ENCODE data around the gene GPC5. TPM values are rescaled to one million over a fixed set of nuclear protein-coding genes. Genes with fewer than 3 reads are reported as not detected.

Gene GPC5
- total RNA-seq, 1 donor from 2014 or later: 6.3 TPM

- Histone ChIP-seq H3K27me3 (ENCODE audit: control insufficient read depth in 3 of 3, insufficient read depth in 3 of 3, low read length in 3 of 3) (no peaks in the 10 kb centered on the region), H3K4me3 (ENCODE audit: low read length in 3 of 3) (no peak overlapping the region), H3K9ac (ENCODE audit: low read depth in 1 of 3, low read length in 3 of 3) (no peak overlapping the region), H3K4me1 (ENCODE audit: control insufficient read depth in 3 of 3, insufficient read depth in 3 of 3, low read length in 3 of 3) (no peaks in the 10 kb centered on the region), H3K36me3 (ENCODE audit: control insufficient read depth in 3 of 3, insufficient read depth in 3 of 3, low read length in 3 of 3) (no peaks in the 10 kb centered on the region), H3K27ac (ENCODE audit: low read depth, low read length) (no peak overlapping the region), H3K9me3 (ENCODE audit: control insufficient read depth in 3 of 3, low read length in 3 of 3) (peaks cover 0 to 2% (median 0%) of the 10 kb centered on the region in 3 donors)
Measured at GRCh38 chr13:92768602-92769001, 1370.2 kb downstream of the GPC5 start.

DNA sequence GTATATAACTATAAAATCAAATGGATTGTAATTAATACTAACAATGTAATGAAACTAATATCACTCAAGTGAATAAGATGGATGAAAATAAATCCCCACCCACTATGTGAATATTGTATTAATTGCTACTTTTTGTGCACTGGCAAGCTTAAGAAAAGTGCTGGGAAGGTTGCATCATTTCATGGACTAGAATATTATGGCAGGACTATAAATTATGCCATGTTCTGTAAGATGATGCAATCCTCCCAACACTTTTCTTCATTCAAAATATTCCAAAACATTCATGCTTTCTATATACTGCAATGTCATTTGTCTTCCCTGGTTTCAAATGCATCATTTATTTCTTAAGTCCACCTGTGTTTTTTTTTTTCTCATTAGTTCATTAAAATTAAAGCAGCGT is 1370.6 kb downstream of the GPC5 start:
- no peaks in the 10 kb centered on the region for H3K27me3 ChIP-seq (ENCODE audit: control insufficient read depth in 3 of 3, insufficient read depth in 3 of 3, low read length in 3 of 3)
- no peak overlapping the region for H3K4me3 ChIP-seq (ENCODE audit: low read length in 3 of 3)
- H3K27ac ChIP-seq (ENCODE audit: low read depth, low read length): no peak overlapping the region
- H3K9ac ChIP-seq (ENCODE audit: low read depth in 1 of 3, low read length in 3 of 3): no peak overlapping the region
- H3K4me1 ChIP-seq (ENCODE audit: control insufficient read depth in 3 of 3, insufficient read depth in 3 of 3, low read length in 3 of 3): no peaks in the 10 kb centered on the region
- no peaks in the 10 kb centered on the region for H3K36me3 ChIP-seq (ENCODE audit: control insufficient read depth in 3 of 3, insufficient read depth in 3 of 3, low read length in 3 of 3)
- H3K9me3 ChIP-seq (ENCODE audit: control insufficient read depth in 3 of 3, low read length in 3 of 3): peaks cover 0 to 2% (median 0%) of the 10 kb centered on the region in 3 donors

DNA sequence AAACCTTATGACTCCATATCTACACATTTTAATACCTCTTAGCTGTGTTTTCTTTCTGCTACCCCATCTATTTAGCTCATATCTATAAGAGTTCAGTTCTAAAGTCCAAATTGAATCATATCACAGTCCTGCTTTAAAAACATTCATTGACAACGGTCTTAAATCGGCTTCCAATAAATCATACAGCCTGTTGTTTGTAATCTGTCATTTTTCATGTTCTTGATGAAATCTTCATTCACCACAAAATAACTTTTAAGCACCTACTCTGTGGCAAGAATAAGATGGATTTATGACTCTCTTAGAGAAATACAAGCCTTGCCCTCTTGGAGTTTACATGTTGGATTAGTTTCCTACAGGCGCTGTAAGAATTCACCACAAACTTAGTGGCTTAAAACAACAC is 1377.2 kb downstream of the GPC5 start:
- no peak overlapping the region for H3K9ac ChIP-seq (ENCODE audit: low read depth in 1 of 3, low read length in 3 of 3)
- H3K4me1 ChIP-seq (ENCODE audit: control insufficient read depth in 3 of 3, insufficient read depth in 3 of 3, low read length in 3 of 3): no peaks in the 10 kb centered on the region
- H3K36me3 ChIP-seq (ENCODE audit: control insufficient read depth in 3 of 3, insufficient read depth in 3 of 3, low read length in 3 of 3): no peaks in the 10 kb centered on the region
- no peaks in the 10 kb centered on the region for H3K27me3 ChIP-seq (ENCODE audit: control insufficient read depth in 3 of 3, insufficient read depth in 3 of 3, low read length in 3 of 3)
- H3K27ac ChIP-seq (ENCODE audit: low read depth, low read length): no peak overlapping the region
- H3K4me3 ChIP-seq (ENCODE audit: low read length in 3 of 3): no peak overlapping the region
- H3K9me3 ChIP-seq (ENCODE audit: control insufficient read depth in 3 of 3, low read length in 3 of 3): peaks cover 0 to 1% (median 0%) of the 10 kb centered on the region in 3 donors

GRCh38 chr13:92781965-92782690 is 1383.7 kb downstream of the GPC5 start:
- Histone ChIP-seq H3K4me3 (ENCODE audit: low read length in 3 of 3) (no peak overlapping the region), H3K36me3 (ENCODE audit: control insufficient read depth in 3 of 3, insufficient read depth in 3 of 3, low read length in 3 of 3) (no peaks in the 10 kb centered on the region), H3K27ac (ENCODE audit: low read depth, low read length) (no peak overlapping the region), H3K4me1 (ENCODE audit: control insufficient read depth in 3 of 3, insufficient read depth in 3 of 3, low read length in 3 of 3) (no peaks in the 10 kb centered on the region), H3K27me3 (ENCODE audit: control insufficient read depth in 3 of 3, insufficient read depth in 3 of 3, low read length in 3 of 3) (no peaks in the 10 kb centered on the region), H3K9me3 (ENCODE audit: control insufficient read depth in 3 of 3, low read length in 3 of 3) (no peaks in the 10 kb centered on the region), H3K9ac (ENCODE audit: low read depth in 1 of 3, low read length in 3 of 3) (no peak overlapping the region)

- Histone ChIP-seq H3K9me3 (ENCODE audit: control insufficient read depth in 3 of 3, low read length in 3 of 3) (no peaks in the 10 kb centered on the region), H3K4me1 (ENCODE audit: control insufficient read depth in 3 of 3, insufficient read depth in 3 of 3, low read length in 3 of 3) (no peaks in the 10 kb centered on the region), H3K36me3 (ENCODE audit: control insufficient read depth in 3 of 3, insufficient read depth in 3 of 3, low read length in 3 of 3) (no peaks in the 10 kb centered on the region), H3K9ac (ENCODE audit: low read depth in 1 of 3, low read length in 3 of 3) (no peak overlapping the region), H3K27me3 (ENCODE audit: control insufficient read depth in 3 of 3, insufficient read depth in 3 of 3, low read length in 3 of 3) (no peaks in the 10 kb centered on the region), H3K27ac (ENCODE audit: low read depth, low read length) (no peak overlapping the region), H3K4me3 (ENCODE audit: low read length in 3 of 3) (no peak overlapping the region)
Measured at GRCh38 chr13:92802776-92803175, 1404.4 kb downstream of the GPC5 start.

- no peaks in the 10 kb centered on the region for H3K9me3 ChIP-seq (ENCODE audit: control insufficient read depth in 3 of 3, low read length in 3 of 3)
- no peak overlapping the region for H3K9ac ChIP-seq (ENCODE audit: low read depth in 1 of 3, low read length in 3 of 3)
- H3K4me3 ChIP-seq (ENCODE audit: low read length in 3 of 3): no peak overlapping the region
- no peaks in the 10 kb centered on the region for H3K36me3 ChIP-seq (ENCODE audit: control insufficient read depth in 3 of 3, insufficient read depth in 3 of 3, low read length in 3 of 3)
- no peaks in the 10 kb centered on the region for H3K4me1 ChIP-seq (ENCODE audit: control insufficient read depth in 3 of 3, insufficient read depth in 3 of 3, low read length in 3 of 3)
- H3K27me3 ChIP-seq (ENCODE audit: control insufficient read depth in 3 of 3, insufficient read depth in 3 of 3, low read length in 3 of 3): no peaks in the 10 kb centered on the region
- no peak overlapping the region for H3K27ac ChIP-seq (ENCODE audit: low read depth, low read length)
Measured at GRCh38 chr13:92804346-92804745, 1405.9 kb downstream of the GPC5 start.

DNA sequence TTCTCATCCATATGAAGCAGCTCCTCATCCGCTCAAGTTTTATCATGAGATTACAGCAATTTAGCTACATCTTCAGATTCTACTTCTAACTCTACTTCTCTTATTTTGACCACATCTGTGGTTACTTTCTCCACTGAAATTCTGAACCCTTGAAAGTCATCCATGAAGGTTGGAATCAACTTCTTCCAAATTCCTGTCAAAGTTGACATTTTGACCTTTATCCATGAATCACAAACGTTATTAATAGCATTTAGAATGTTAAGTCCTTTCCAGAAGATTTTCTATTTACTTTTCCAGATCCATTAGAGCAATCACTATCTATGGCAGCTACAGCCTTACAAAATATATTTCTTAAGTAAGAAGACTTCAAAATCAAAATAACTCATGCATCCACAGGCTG is 1406.5 kb downstream of the GPC5 start:
- Histone ChIP-seq H3K36me3 (ENCODE audit: control insufficient read depth in 3 of 3, insufficient read depth in 3 of 3, low read length in 3 of 3) (no peaks in the 10 kb centered on the region), H3K27me3 (ENCODE audit: control insufficient read depth in 3 of 3, insufficient read depth in 3 of 3, low read length in 3 of 3) (no peaks in the 10 kb centered on the region), H3K4me1 (ENCODE audit: control insufficient read depth in 3 of 3, insufficient read depth in 3 of 3, low read length in 3 of 3) (no peaks in the 10 kb centered on the region), H3K9ac (ENCODE audit: low read depth in 1 of 3, low read length in 3 of 3) (no peak overlapping the region), H3K27ac (ENCODE audit: low read depth, low read length) (no peak overlapping the region), H3K9me3 (ENCODE audit: control insufficient read depth in 3 of 3, low read length in 3 of 3) (no peaks in the 10 kb centered on the region), H3K4me3 (ENCODE audit: low read length in 3 of 3) (no peak overlapping the region)

DNA sequence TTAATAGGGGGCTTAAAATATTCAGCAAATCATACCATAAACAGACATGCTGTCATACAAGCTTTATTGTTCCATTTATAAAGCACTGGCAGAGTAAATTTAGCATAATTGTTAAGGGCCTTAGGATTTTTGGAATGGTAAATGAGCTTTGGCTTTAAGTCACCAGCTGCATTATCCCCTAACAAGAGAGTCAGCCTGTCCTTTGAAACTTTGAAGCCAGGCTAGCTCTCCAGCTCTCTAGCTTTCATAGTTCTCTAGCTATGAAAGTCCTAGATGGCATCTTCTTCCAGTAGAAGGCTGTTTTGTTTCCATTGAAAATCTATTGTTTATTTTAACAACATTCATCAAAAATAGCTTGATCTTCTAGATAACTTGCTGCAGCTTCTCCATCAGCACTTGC is 1407.3 kb downstream of the GPC5 start:
- Histone ChIP-seq H3K4me1 (ENCODE audit: control insufficient read depth in 3 of 3, insufficient read depth in 3 of 3, low read length in 3 of 3) (no peaks in the 10 kb centered on the region), H3K27me3 (ENCODE audit: control insufficient read depth in 3 of 3, insufficient read depth in 3 of 3, low read length in 3 of 3) (no peaks in the 10 kb centered on the region), H3K27ac (ENCODE audit: low read depth, low read length) (no peak overlapping the region), H3K9ac (ENCODE audit: low read depth in 1 of 3, low read length in 3 of 3) (no peak overlapping the region), H3K9me3 (ENCODE audit: control insufficient read depth in 3 of 3, low read length in 3 of 3) (no peaks in the 10 kb centered on the region), H3K36me3 (ENCODE audit: control insufficient read depth in 3 of 3, insufficient read depth in 3 of 3, low read length in 3 of 3) (no peaks in the 10 kb centered on the region), H3K4me3 (ENCODE audit: low read length in 3 of 3) (peak overlapping the region in 1 of 3 donors; percentile 57)

GRCh38 chr13:92806215-92806614 is 1407.8 kb downstream of the GPC5 start:
- H3K4me1 ChIP-seq (ENCODE audit: control insufficient read depth in 3 of 3, insufficient read depth in 3 of 3, low read length in 3 of 3): no peaks in the 10 kb centered on the region
- H3K4me3 ChIP-seq (ENCODE audit: low read length in 3 of 3): peak overlapping the region in 1 of 3 donors; percentile 57
- H3K27me3 ChIP-seq (ENCODE audit: control insufficient read depth in 3 of 3, insufficient read depth in 3 of 3, low read length in 3 of 3): no peaks in the 10 kb centered on the region
- no peak overlapping the region for H3K27ac ChIP-seq (ENCODE audit: low read depth, low read length)
- no peaks in the 10 kb centered on the region for H3K9me3 ChIP-seq (ENCODE audit: control insufficient read depth in 3 of 3, low read length in 3 of 3)
- H3K9ac ChIP-seq (ENCODE audit: low read depth in 1 of 3, low read length in 3 of 3): no peak overlapping the region
- no peaks in the 10 kb centered on the region for H3K36me3 ChIP-seq (ENCODE audit: control insufficient read depth in 3 of 3, insufficient read depth in 3 of 3, low read length in 3 of 3)

DNA sequence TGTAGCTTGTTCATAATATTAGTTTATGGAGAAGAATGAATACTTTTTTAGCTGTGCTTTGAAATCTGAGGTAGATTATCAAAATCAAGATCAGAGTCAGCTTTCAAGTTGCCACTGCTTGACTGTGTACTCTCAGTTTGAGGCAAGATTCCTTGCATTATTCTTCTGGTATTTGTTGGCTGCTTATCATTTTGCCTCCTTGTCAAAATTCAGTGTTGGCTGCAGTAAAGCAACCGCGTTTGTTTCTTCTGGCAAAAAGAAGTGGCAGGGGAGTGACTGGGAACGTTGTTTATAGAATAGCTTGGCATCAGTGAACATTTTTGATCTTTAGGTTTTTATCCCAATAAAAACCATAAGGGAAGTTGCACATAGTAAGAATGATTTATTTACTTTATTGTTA is 1408.9 kb downstream of the GPC5 start:
- Histone ChIP-seq H3K9me3 (ENCODE audit: control insufficient read depth in 3 of 3, low read length in 3 of 3) (no peaks in the 10 kb centered on the region), H3K4me3 (ENCODE audit: low read length in 3 of 3) (no peak overlapping the region), H3K9ac (ENCODE audit: low read depth in 1 of 3, low read length in 3 of 3) (no peak overlapping the region), H3K27me3 (ENCODE audit: control insufficient read depth in 3 of 3, insufficient read depth in 3 of 3, low read length in 3 of 3) (no peaks in the 10 kb centered on the region), H3K36me3 (ENCODE audit: control insufficient read depth in 3 of 3, insufficient read depth in 3 of 3, low read length in 3 of 3) (no peaks in the 10 kb centered on the region), H3K4me1 (ENCODE audit: control insufficient read depth in 3 of 3, insufficient read depth in 3 of 3, low read length in 3 of 3) (no peaks in the 10 kb centered on the region), H3K27ac (ENCODE audit: low read depth, low read length) (no peak overlapping the region)

All from skeletal muscle tissue (tissue), 4 donors.